RCC 7860 (cell line): ENCODE measurements around the gene TAF8.
A peak's percentile ranks its signal among the peaks of the same experiment; 100 is the strongest.

Experiments used
- DNase-seq: peaks from one replicate; pipeline ENCODE4 v3.0.0-alpha.2; 2015; ENCODE audit warnings: low spot score
- FAIRE-seq: peaks from 2 replicates; lab custom pipeline; 2012; peaks lifted over from hg19 to GRCh38; lab: Jason Lieb, UNC

Gene TAF8

GRCh38 chr6:42049948-42050296, 402 bp upstream of the TAF8 start:
- DNase-seq, result no peak
- FAIRE-seq, result no peak

- no peak for DNase-seq
- no peak for FAIRE-seq
These were observed 937 bp downstream of the TAF8 start for GRCh38 chr6:42051268-42051653.

- no peak for DNase-seq
- no peak for FAIRE-seq
These were observed 3.3 kb downstream of the TAF8 start for GRCh38 chr6:42053601-42054000.

GRCh38 chr6:42059743-42060142, 9.4 kb downstream of the TAF8 start:
- DNase-seq, result no peak
- FAIRE-seq, result no peak

GRCh38 chr6:42066156-42066675, 15.9 kb downstream of the TAF8 start:
- FAIRE-seq (no peak), DNase-seq (no peak)

- FAIRE-seq (no peak), DNase-seq (no peak)
These were observed 17.8 kb downstream of the TAF8 start for GRCh38 chr6:42068173-42068572.

- FAIRE-seq (no peak), DNase-seq (no peak)
These were observed 18.7 kb downstream of the TAF8 start for GRCh38 chr6:42068872-42069522.

- FAIRE-seq, result no peak
These were observed 21.7 kb downstream of the TAF8 start for GRCh38 chr6:42071881-42072583.

GRCh38 chr6:42073287-42073686, 23.0 kb downstream of the TAF8 start:
- DNase-seq, result no peak
- FAIRE-seq, result no peak

More at GRCh38 chr6:42071881-42072583, 21.7 kb downstream of the TAF8 start:
- DNase-seq, result no peak

- FAIRE-seq, result peak; percentile 40
- DNase-seq, result peak; percentile 43
These were observed 25.0 kb downstream of the TAF8 start for GRCh38 chr6:42075159-42075838.

- DNase-seq (no peak), FAIRE-seq (no peak)
These were observed 28.1 kb downstream of the TAF8 start for GRCh38 chr6:42078386-42078785.

- DNase-seq, result no peak
- FAIRE-seq, result no peak
These were observed 29.7 kb downstream of the TAF8 start for GRCh38 chr6:42079941-42080464.

- FAIRE-seq (no peak), DNase-seq (no peak)
These were observed 33.2 kb downstream of the TAF8 start for GRCh38 chr6:42083530-42083929.

- DNase-seq (no peak), FAIRE-seq (no peak)
These were observed 34.6 kb downstream of the TAF8 start for GRCh38 chr6:42084889-42085288.

- FAIRE-seq (no peak), DNase-seq (no peak)
These were observed 36.0 kb downstream of the TAF8 start for GRCh38 chr6:42086046-42087035.

GRCh38 chr6:42088101-42088591, 37.8 kb downstream of the TAF8 start:
- peak; percentile 69 for FAIRE-seq
- peak; percentile 84 for DNase-seq

- no peak for FAIRE-seq
- no peak for DNase-seq
These were observed 40.7 kb downstream of the TAF8 start for GRCh38 chr6:42090819-42091717.

- DNase-seq (peak; percentile 10), FAIRE-seq (no peak)
These were observed 41.3 kb downstream of the TAF8 start for GRCh38 chr6:42091718-42092023.

- FAIRE-seq (no peak), DNase-seq (no peak)
These were observed 43.4 kb downstream of the TAF8 start for GRCh38 chr6:42093582-42094329.
